H1 (cell line): ENCODE results near the gene FAM136A. TPM values are rescaled to one million over a fixed set of nuclear protein-coding genes. Genes with fewer than 3 reads are reported as not detected.

ENCODE experiments used
- CTCF ChIA-PET: fragments of 300-600 bp; sonication (Branson Sonifier 250); formaldehyde crosslinking; loops from one replicate; lab custom pipeline; 2021; ENCODE audit not compliant: partially characterized antibody; lab: Charles Lee
- POLR2A ChIA-PET: fragments of 300-600 bp; sonication (Branson Sonifier 250); formaldehyde crosslinking; loops from one replicate; lab custom pipeline; 2021; ENCODE audit warnings: inconsistent platforms; ENCODE audit not compliant: partially characterized antibody; lab: Charles Lee
- DNase-seq, 2 experiments: peaks; one replicate each; pipeline versions ENCODE4 v3.0.0 to v3.0.0-alpha.2; 2010 to 2022; ENCODE audit warnings: low spot score in 2 of 2, low read depth in 1 of 2, mixed read lengths in 1 of 2
- FAIRE-seq: peaks from 2 replicates; lab custom pipeline; 2011; peaks lifted over from hg19 to GRCh38; lab: Jason Lieb, UNC
- H2AFZ ChIP-seq: 2 replicates; pipeline ENCODE4 v1.8.1; 2012; ENCODE audit warnings: low read length, inconsistent platforms
- H2AK5ac ChIP-seq: 2 replicates; pipeline ENCODE4 v1.6.1; 2013; ENCODE audit warnings: low read depth, low read length
- H2BK120ac ChIP-seq: replicated peaks from 2 replicates; pipeline ENCODE3; 2013; ENCODE audit warnings: low read depth, low read length, inconsistent platforms
- H2BK12ac ChIP-seq: 2 replicates; pipeline ENCODE4 v1.6.1; 2013; ENCODE audit warnings: low read depth, low read length
- H2BK15ac ChIP-seq: 2 replicates; pipeline ENCODE4 v1.6.1; 2013; ENCODE audit warnings: low read length
- H2BK20ac ChIP-seq: 2 replicates; pipeline ENCODE4 v1.6.1; 2013; ENCODE audit warnings: low read length
- H2BK5ac ChIP-seq: 2 replicates; pipeline ENCODE4 v1.6.1; 2013; ENCODE audit warnings: low read depth, low read length
- H3K14ac ChIP-seq: 2 replicates; pipeline ENCODE4 v1.6.1; 2013; ENCODE audit warnings: inconsistent platforms; ENCODE audit not compliant: insufficient read length
- H3K18ac ChIP-seq: 2 replicates; pipeline ENCODE4 v1.6.1; 2013; ENCODE audit warnings: low read length; ENCODE audit errors: extremely low read depth
- H3K23ac ChIP-seq: 2 replicates; pipeline ENCODE4 v1.6.1; 2013; ENCODE audit warnings: inconsistent platforms; ENCODE audit not compliant: insufficient read length
- H3K23me2 ChIP-seq: 2 replicates; pipeline ENCODE4 v1.6.1; 2013; ENCODE audit warnings: low read depth, low read length
- H3K27ac ChIP-seq: 2 replicates; pipeline ENCODE4 v1.6.1; 2011; ENCODE audit warnings: low read depth, low read length, inconsistent platforms
- H3K27me3 ChIP-seq, 4 experiments: replicated peaks in 1 of 4; 1 replicate in 1 of 4; 2 replicates in 3 of 4; pipeline versions ENCODE4 v1.6.1 to v1.8.1; 2011 to 2013; ENCODE audit warnings: low read length in 3 of 4, mild to moderate bottlenecking in 3 of 4, inconsistent platforms in 2 of 4, mixed read lengths in 2 of 4, moderate library complexity in 1 of 4; ENCODE audit not compliant: control insufficient read depth in 3 of 4, insufficient read depth in 3 of 4; ENCODE audit errors: extremely low read depth in 1 of 4
- H3K36me3 ChIP-seq, 4 experiments: 2 replicates each; pipeline versions ENCODE4 v1.6.1 to v1.8.1; 2011 to 2013; ENCODE audit warnings: mild to moderate bottlenecking in 4 of 4, low read length in 3 of 4, moderate library complexity in 2 of 4, control low read depth in 1 of 4, inconsistent platforms in 1 of 4; ENCODE audit not compliant: insufficient read depth in 4 of 4, control insufficient read depth in 2 of 4
- H3K4ac ChIP-seq: replicated peaks from 2 replicates; pipeline ENCODE3; 2013; ENCODE audit warnings: low read length, low read depth, mixed read lengths, inconsistent platforms; ENCODE audit not compliant: insufficient read length
- H3K4me1 ChIP-seq, 4 experiments: replicated peaks in 1 of 4; 1 replicate in 1 of 4; 2 replicates in 3 of 4; pipeline versions ENCODE4 v1.6.1 to v1.8.1; 2011 to 2013; ENCODE audit warnings: low read length in 3 of 4, inconsistent platforms in 2 of 4, mixed read lengths in 1 of 4; ENCODE audit not compliant: insufficient read depth in 4 of 4, control insufficient read depth in 3 of 4
- H3K4me2 ChIP-seq, 2 experiments: 2 replicates each; pipeline versions ENCODE4 v1.6.1 to v1.8.1; 2011 to 2013; ENCODE audit warnings: low read depth in 2 of 2, low read length in 2 of 2, control low read depth in 1 of 2, inconsistent platforms in 1 of 2, mild to moderate bottlenecking in 1 of 2; ENCODE audit not compliant: insufficient read depth in 1 of 2
- H3K4me3 ChIP-seq, 4 experiments: fragments of 200-600, 300-600 bp in 1 of 4; sonication (generic), shearing (Covaris generic), sonication (Bioruptor Twin) in 1 of 4; 2 replicates each; pipeline versions ENCODE4 v1.5.1 to v1.8.1; 2011 to 2016; ENCODE audit warnings: low read length in 4 of 4, low read depth in 3 of 4, control low read depth in 2 of 4, inconsistent platforms in 2 of 4, mild to moderate bottlenecking in 2 of 4, mixed read lengths in 1 of 4, moderate library complexity in 1 of 4; ENCODE audit not compliant: insufficient read depth in 2 of 4; ENCODE audit errors: extremely low read depth in 1 of 4
- H3K56ac ChIP-seq: replicated peaks from 2 replicates; pipeline ENCODE3; 2013; ENCODE audit warnings: low read depth, mild to moderate bottlenecking, mixed read lengths, low read length, inconsistent platforms; ENCODE audit not compliant: insufficient read length
- H3K79me1 ChIP-seq: 2 replicates; pipeline ENCODE4 v1.6.1; 2013; ENCODE audit warnings: low read depth, low read length, control low read depth
- H3K79me2 ChIP-seq, 2 experiments: 2 replicates each; pipeline versions ENCODE4 v1.6.1 to v1.8.1; 2012 to 2013; ENCODE audit warnings: low read length in 2 of 2, mild to moderate bottlenecking in 2 of 2, inconsistent platforms in 1 of 2; ENCODE audit not compliant: insufficient read depth in 2 of 2, control insufficient read depth in 1 of 2
- H3K9ac ChIP-seq, 4 experiments: replicated peaks in 1 of 4; 1 replicate in 1 of 4; 2 replicates in 3 of 4; pipeline versions ENCODE4 v1.6.1 to v1.8.1; 2011 to 2013; ENCODE audit warnings: low read depth in 3 of 4, low read length in 3 of 4, control low read depth in 2 of 4, mild to moderate bottlenecking in 2 of 4, moderate library complexity in 2 of 4, inconsistent platforms in 1 of 4; ENCODE audit errors: extremely low read depth in 1 of 4
- H3K9me3 ChIP-seq, 2 experiments: 2 replicates each; pipeline versions ENCODE4 v1.6.1 to v1.8.1; 2012 to 2013; ENCODE audit warnings: mild to moderate bottlenecking in 2 of 2, moderate library complexity in 2 of 2, control low read depth in 1 of 2, inconsistent platforms in 1 of 2, low read depth in 1 of 2, low read length in 1 of 2, mixed read lengths in 1 of 2; ENCODE audit not compliant: insufficient read depth in 2 of 2
- H4K20me1 ChIP-seq, 2 experiments: replicated peaks in 1 of 2; 2 replicates each; pipeline versions ENCODE3 to v1.8.1; 2011 to 2013; ENCODE audit warnings: inconsistent platforms in 2 of 2, low read length in 2 of 2, mild to moderate bottlenecking in 1 of 2; ENCODE audit not compliant: insufficient read depth in 2 of 2, control insufficient read depth in 1 of 2
- H4K5ac ChIP-seq: 2 replicates; pipeline ENCODE4 v1.6.1; 2013; ENCODE audit warnings: low read length, low read depth, mixed read lengths, inconsistent platforms; ENCODE audit not compliant: insufficient read length
- H4K8ac ChIP-seq: 2 replicates; pipeline ENCODE4 v1.8.0; 2013; ENCODE audit warnings: mild to moderate bottlenecking, moderate library complexity, low read length, inconsistent platforms; ENCODE audit not compliant: insufficient read depth; ENCODE audit errors: extremely low read depth
- H4K91ac ChIP-seq: replicated peaks from 2 replicates; pipeline ENCODE3; 2013; ENCODE audit warnings: low read length, mixed read lengths, inconsistent platforms; ENCODE audit not compliant: insufficient read length
- BACH1 ChIP-seq: IDR thresholded peaks from 2 replicates; pipeline ENCODE4 v1.6.1; 2012; ENCODE audit warnings: low read length, improper control_type of control experiment
- CBX8 ChIP-seq: fragments of 300-800, 300-1000 bp; sonication (generic); IDR thresholded peaks from 2 replicates; pipeline ENCODE4 v1.7.1; 2016; ENCODE audit warnings: low read depth, low read length, borderline replicate concordance
- CEBPB ChIP-seq: IDR thresholded peaks from 2 replicates; pipeline ENCODE4 v1.6.1; 2012; ENCODE audit warnings: low read depth, low read length
- GABPA ChIP-seq: IDR thresholded peaks from 2 replicates; pipeline ENCODE4 v1.6.1; 2011; ENCODE audit warnings: mild to moderate bottlenecking, low read length, moderate library complexity, borderline replicate concordance; ENCODE audit not compliant: insufficient read depth
- PHF8 ChIP-seq: fragments of 200-600 bp; sonication (generic); conservative IDR thresholded peaks from 2 replicates; pipeline ENCODE4 v1.7.1; 2012; ENCODE audit warnings: low read depth, mild to moderate bottlenecking, inconsistent platforms, low read length, moderate library complexity
- RXRA ChIP-seq: IDR thresholded peaks from 2 replicates; pipeline ENCODE4 v1.6.1; 2011; ENCODE audit warnings: low read depth, mild to moderate bottlenecking, low read length, moderate library complexity; ENCODE audit not compliant: insufficient read depth
- SP1 ChIP-seq: IDR thresholded peaks from 2 replicates; pipeline ENCODE4 v1.6.1; 2011; ENCODE audit warnings: low read depth, low read length
- TAF1 ChIP-seq: IDR thresholded peaks from 2 replicates; pipeline ENCODE4 v1.6.1; 2011; ENCODE audit warnings: mild to moderate bottlenecking, low read depth, low read length
- YY1 ChIP-seq: IDR thresholded peaks from 2 replicates; pipeline ENCODE4 v1.6.1; 2011; ENCODE audit warnings: low read depth, mild to moderate bottlenecking, low read length
- ZNF274 ChIP-seq: IDR thresholded peaks from 2 replicates; pipeline ENCODE4 v1.7.0; 2012; ENCODE audit warnings: low read length, borderline replicate concordance; ENCODE audit errors: extremely low read depth
- WGBS, 2 experiments: shearing (Covaris generic) in 1 of 2; methylation state at CpG; one replicate each; pipeline versions ENCODE4 v1.1.6 to v1.1.7; 2013 to 2015; ENCODE audit warnings: low lambda C conversion rate in 2 of 2, mixed read lengths in 2 of 2, inconsistent platforms in 1 of 2, low coverage in 1 of 2, missing lambda C conversion rate in 1 of 2; ENCODE audit not compliant: insufficient replicate concordance in 2 of 2, insufficient coverage in 1 of 2, insufficient read length in 1 of 2; ENCODE audit errors: extremely low coverage in 1 of 2, missing lambda C conversion rate in 1 of 2; 5-methylcytosine and 5-hydroxymethylcytosine counted together
- polyA plus RNA-seq, 7 experiments: library from polyadenylated mRNA; depleted of rRNA in 3 of 7; stranded (reverse) in 5 of 7; unstranded in 2 of 7; fragments of >200 nt in 5 of 7; fragments of 200-250 nt in 2 of 7; gene quantifications; 1 replicate in 5 of 7; 2 replicates in 1 of 7; 4 replicates in 1 of 7; pipeline versions ENCODE4 v1.2.1 to v1.2.3, GENCODE V29; 2011 to 2013; ENCODE audit warnings: missing spikeins in 2 of 7, mixed read lengths in 2 of 7
- total RNA-seq: library from RNA; stranded (reverse); fragmentation: NEBNext Ultra II Directional; extraction: Animal tissue kit (Norgen Biotek cat#: 25700); gene quantifications from 2 replicates; pipeline ENCODE4 v1.2.1, GENCODE V29; 2021

The FAM136A gene
- total and polyA plus RNA-seq, 2 of the 8 experiments (the other 6 are each of a cell fraction or from before 2014, with no cell fraction given) = 58.2 to 122 TPM

DNA sequence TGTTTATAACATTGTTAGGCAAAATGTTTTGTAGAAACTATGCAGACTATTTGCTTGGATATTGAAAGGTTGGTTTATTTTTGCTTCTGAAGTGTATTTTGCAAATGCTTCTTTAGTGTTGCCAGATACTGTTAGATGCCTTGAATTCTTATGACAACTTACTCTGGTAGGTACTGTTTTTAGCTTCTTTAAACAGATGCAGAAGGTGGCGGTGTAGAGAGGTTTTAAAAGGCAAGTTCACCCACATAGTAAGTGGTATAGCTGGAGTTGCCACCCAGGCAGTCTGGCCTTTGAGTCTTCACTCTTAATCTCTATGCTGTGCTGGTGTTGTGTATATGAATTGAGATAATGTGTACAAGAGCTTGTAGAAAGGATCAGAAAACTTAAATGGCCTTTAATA, 40.4 kb downstream of the FAM136A start:
- no peak for FAIRE-seq
- H3K79me2 ChIP-seq = no peaks in the 10 kb centered on the region

More for the DNA sequence above, 40.4 kb downstream of the FAM136A start:
- H2BK12ac ChIP-seq = no peak overlapping the region
- no peaks in the 10 kb centered on the region; the same call in 1 of the 2 replicates for H3K79me1 ChIP-seq
- no peak for DNase-seq
- H3K23me2 ChIP-seq = peaks cover 8% of the 10 kb centered on the region
- H3K27ac ChIP-seq = no peak overlapping the region
- no peak overlapping the region for H2BK15ac ChIP-seq
- TF ChIP-seq GABPA (no peak), BACH1 (no peak), TAF1 (no peak), SP1 (no peak), YY1 (no peak), RXRA (no peak), PHF8 (no peak), CBX8 (no peak), ZNF274 (no peak), CEBPB (no peak)
- CTCF ChIA-PET = no interaction called here
- no peak overlapping the region for H3K4me2 ChIP-seq
- H3K9ac ChIP-seq = no peak overlapping the region
- no peak overlapping the region for H3K23ac ChIP-seq
- peaks cover 0 to 8% (median 3%) of the 10 kb centered on the region in 4 experiments; a peak in 5 of 7 replicates for H3K4me1 ChIP-seq
- H4K8ac ChIP-seq = no peak overlapping the region
- H3K36me3 ChIP-seq = peaks cover 9 to 26% (median 19%) of the 10 kb centered on the region in 4 experiments; a peak in 7 of 8 replicates
- H3K14ac ChIP-seq = no peak overlapping the region
- H3K4me3 ChIP-seq = no peak overlapping the region
- H3K9me3 ChIP-seq = no peaks in the 10 kb centered on the region; a peak in 1 of 4 replicates
- 81% methylated on average over 1 of the region's 1 CpG; no CpG with 5 or more reads in 1 of the 2 experiments for WGBS, 2 experiments
- H3K18ac ChIP-seq = no peak overlapping the region
- H3K56ac ChIP-seq = no peak overlapping the region
- no peaks in the 10 kb centered on the region for H3K27me3 ChIP-seq
- peaks cover 0 to 4% of the 10 kb centered on the region in 2 experiments for H4K20me1 ChIP-seq
- no peak overlapping the region for H4K5ac ChIP-seq
- POLR2A ChIA-PET = interaction anchor here (0.8 to 2.4 kb wide), 4 partner anchors 19 to 176 kb away, joined by 3 to 9 read pairs (median 4); partner anchors contain the start of gene SNRPG
- no peak overlapping the region for H3K4ac ChIP-seq
- no peak overlapping the region for H2BK5ac ChIP-seq
- H2AK5ac ChIP-seq = no peak overlapping the region
- H2AFZ ChIP-seq = no peak overlapping the region
- no peak overlapping the region for H4K91ac ChIP-seq
- no peak overlapping the region for H2BK120ac ChIP-seq
- H2BK20ac ChIP-seq = no peak overlapping the region
